GDM1 (cell line): ENCODE measurements around the gene DNM2.
A peak's percentile ranks its signal among the peaks of the same experiment; 100 is the strongest.

Experiments
- DNase-seq: peaks from one replicate; lab custom pipeline; 2025; lab: John Stamatoyannopoulos, UW

DNM2 gene

GRCh38 chr19:10815969-10816644 is 98.2 kb downstream of the DNM2 start:
- DNase-seq: no peak

- no peak for DNase-seq
Observed at GRCh38 chr19:10816691-10817090, 98.8 kb downstream of the DNM2 start.

- no peak for DNase-seq
Observed at GRCh38 chr19:10817291-10818038, 99.6 kb downstream of the DNM2 start.

GRCh38 chr19:10818301-10819123 is 100.6 kb downstream of the DNM2 start:
- no peak for DNase-seq

GRCh38 chr19:10819124-10820060 is 101.5 kb downstream of the DNM2 start:
- DNase-seq: no peak

GRCh38 chr19:10820173-10820572 is 102.3 kb downstream of the DNM2 start:
- no peak for DNase-seq

GRCh38 chr19:10823690-10824089 is 105.8 kb downstream of the DNM2 start:
- no peak for DNase-seq

GRCh38 chr19:10826231-10826630 is 108.4 kb downstream of the DNM2 start:
- DNase-seq: no peak

- DNase-seq: no peak
Observed at GRCh38 chr19:10826846-10827245, 109.0 kb downstream of the DNM2 start.

- no peak for DNase-seq
Observed at GRCh38 chr19:10828981-10829821, 111.3 kb downstream of the DNM2 start.

- no peak for DNase-seq
Observed at GRCh38 chr19:10829967-10830366, 112.1 kb downstream of the DNM2 start.

- DNase-seq: no peak
Observed at GRCh38 chr19:10830370-10830769, 112.5 kb downstream of the DNM2 start.

GRCh38 chr19:10830931-10831779 is 113.3 kb downstream of the DNM2 start:
- no peak for DNase-seq

GRCh38 chr19:10831987-10832938 is 114.4 kb downstream of the DNM2 start:
- no peak for DNase-seq

GRCh38 chr19:10832939-10833296 is 115.0 kb downstream of the DNM2 start:
- no peak for DNase-seq

GRCh38 chr19:10835089-10835753 is 117.3 kb downstream of the DNM2 start:
- no peak for DNase-seq

- DNase-seq: peak; percentile 99
Observed at GRCh38 chr19:10835754-10836478, 118.0 kb downstream of the DNM2 start, which contains the start of gene TMED1. TSS of gene TMED1 (minus strand) at chr19:10836212. CDS start at chr19:10836191, 21 bp downstream.
